ENCODE data around the gene ERVK3-1.

DNA sequence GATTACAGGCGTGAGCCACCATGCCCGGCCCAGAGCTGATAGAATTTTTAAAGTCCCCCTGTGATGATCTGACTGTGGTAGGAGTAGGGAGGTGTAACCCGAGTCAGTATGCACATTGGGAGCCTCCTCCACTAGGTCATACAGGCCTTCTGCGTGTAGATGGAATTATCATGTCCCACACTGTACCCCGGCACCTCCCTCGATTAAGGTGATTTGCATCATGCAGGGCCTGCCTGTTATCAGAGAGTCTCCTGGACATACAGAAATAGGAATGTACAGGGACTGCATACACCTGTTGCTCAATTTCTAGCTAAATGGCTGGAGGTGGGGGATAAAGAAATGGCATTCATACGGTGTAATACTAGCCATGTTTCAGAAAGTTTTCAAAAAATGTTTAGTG lies 922 bp upstream of the ERVK3-1 start:
- TF ChIP-seq CTCF (IDR thresholded peaks at IDR 0.05; ENCODE audit: low read length) (no peak), EZH2 (IDR thresholded peaks at IDR 0.05; ENCODE audit: borderline replicate concordance, low read length) (no peak)
